Loucy (cell line): ENCODE measurements around the gene CCDC167.

ENCODE experiments used
- H2AFZ ChIP-seq: fragments of 200-600 bp; sonication (generic); 2 replicates; pipeline ENCODE4 v1.6.0; 2016; ENCODE audit warnings: antibody characterized with exemption, mild to moderate bottlenecking, low read length, moderate library complexity
- H3F3A ChIP-seq: fragments of 200-600 bp; 2 replicates; pipeline ENCODE4 v1.6.0; 2016; ENCODE audit warnings: antibody characterized with exemption, low read depth, mild to moderate bottlenecking
- H3K27me3 ChIP-seq: fragments of 200-600 bp; sonication (generic); 2 replicates; pipeline ENCODE4 v1.6.1; 2014; ENCODE audit warnings: low read length, mild to moderate bottlenecking; ENCODE audit not compliant: insufficient read depth, poor library complexity, severe bottlenecking
- H3K36me3 ChIP-seq: fragments of 200-600 bp; sonication (generic); 2 replicates; pipeline ENCODE4 v1.6.1; 2016; ENCODE audit warnings: low read length; ENCODE audit not compliant: insufficient read depth
- H3K4me1 ChIP-seq: fragments of 200-600 bp; sonication (generic); 2 replicates; pipeline ENCODE4 v1.5.1; 2014; ENCODE audit warnings: low read length, mild to moderate bottlenecking; ENCODE audit not compliant: insufficient read depth, poor library complexity, severe bottlenecking
- H3K4me2 ChIP-seq: fragments of 200-600 bp; sonication (generic); 2 replicates; pipeline ENCODE4 v1.6.0; 2014; ENCODE audit warnings: antibody characterized with exemption, low read length, low read depth, mild to moderate bottlenecking; ENCODE audit not compliant: poor library complexity, severe bottlenecking
- H3K4me3 ChIP-seq: fragments of 200-600 bp; sonication (generic); 2 replicates; pipeline ENCODE4 v1.5.1; 2014; ENCODE audit warnings: low read length, mild to moderate bottlenecking, mixed read lengths; ENCODE audit not compliant: poor library complexity, severe bottlenecking
- H3K79me2 ChIP-seq: fragments of 200-600 bp; sonication (generic); 2 replicates; pipeline ENCODE4 v1.6.1; 2014; ENCODE audit warnings: low read length; ENCODE audit not compliant: insufficient read depth
- H3K9ac ChIP-seq: fragments of 200-600 bp; sonication (generic); 2 replicates; pipeline ENCODE4 v1.6.0; 2014; ENCODE audit warnings: mild to moderate bottlenecking, low read depth, low read length, moderate library complexity; ENCODE audit not compliant: poor library complexity, severe bottlenecking
- H3K9me2 ChIP-seq: fragments of 200-600 bp; sonication (generic); replicated peaks from 2 replicates; pipeline ENCODE4 v1.6.1; 2016; ENCODE audit warnings: low read depth, low read length, mixed read lengths
- H3K9me3 ChIP-seq: fragments of 200-600 bp; sonication (generic); 2 replicates; pipeline ENCODE4 v1.6.1; 2014; ENCODE audit warnings: mild to moderate bottlenecking, antibody characterized with exemption, low read length, low read depth; ENCODE audit not compliant: insufficient read depth
- H4K20me1 ChIP-seq: fragments of 200-600 bp; sonication (generic); 2 replicates; pipeline ENCODE4 v1.6.0; 2014; ENCODE audit warnings: antibody characterized with exemption, low read length, mild to moderate bottlenecking; ENCODE audit not compliant: insufficient read depth, poor library complexity, severe bottlenecking
- CTCF ChIP-seq: fragments of 200-600 bp; sonication (generic); conservative IDR thresholded peaks from 2 replicates; pipeline ENCODE4 v1.5.1; 2014; ENCODE audit warnings: mild to moderate bottlenecking, antibody characterized with exemption, low read length
- EZH2phosphoT487 ChIP-seq: fragments of 200-600 bp; IDR thresholded peaks from 2 replicates; pipeline ENCODE4 v1.6.1; 2018; ENCODE audit warnings: antibody characterized with exemption, mild to moderate bottlenecking, moderate library complexity, borderline replicate concordance

The CCDC167 gene

GRCh38 chr6:37459981-37460800 is 39.5 kb downstream of the CCDC167 start:
- no peak overlapping the region for H2AFZ ChIP-seq
- H3K4me1 ChIP-seq: no peaks in the 10 kb centered on the region
- peaks cover 75% of the 10 kb centered on the region; the same call in 1 of the 2 replicates for H3K36me3 ChIP-seq
- TF ChIP-seq EZH2phosphoT487: no peak
- H3K9me3 ChIP-seq: no peaks in the 10 kb centered on the region
- H3K79me2 ChIP-seq: no peaks in the 10 kb centered on the region
- no peaks in the 10 kb centered on the region for H4K20me1 ChIP-seq
- no peaks in the 10 kb centered on the region for H3K27me3 ChIP-seq
- H3K4me3 ChIP-seq: no peak overlapping the region
- H3F3A ChIP-seq: no peaks in the 10 kb centered on the region
- H3K9me2 ChIP-seq: no peaks in the 10 kb centered on the region
- no peak overlapping the region for H3K4me2 ChIP-seq
- H3K9ac ChIP-seq: no peak overlapping the region

- H3K36me3 ChIP-seq: peaks cover 88% of the 10 kb centered on the region; the same call in 1 of the 2 replicates
- no peak overlapping the region for H3K4me2 ChIP-seq
Measured at GRCh38 chr6:37456816-37457560, 42.7 kb downstream of the CCDC167 start.

GRCh38 chr6:37456126-37456525 is 43.6 kb downstream of the CCDC167 start:
- H3K4me2 ChIP-seq: no peak overlapping the region
- no peaks in the 10 kb centered on the region for H4K20me1 ChIP-seq
- TF ChIP-seq EZH2phosphoT487 (no peak), CTCF (no peak)
- no peak overlapping the region for H3K4me3 ChIP-seq
- H3K36me3 ChIP-seq: peaks cover 88% of the 10 kb centered on the region
- no peaks in the 10 kb centered on the region for H3K4me1 ChIP-seq
- no peak overlapping the region for H2AFZ ChIP-seq
- no peaks in the 10 kb centered on the region for H3K9me2 ChIP-seq
- no peak overlapping the region for H3K9ac ChIP-seq
- no peaks in the 10 kb centered on the region for H3K27me3 ChIP-seq
- H3F3A ChIP-seq: no peaks in the 10 kb centered on the region
- H3K9me3 ChIP-seq: no peaks in the 10 kb centered on the region
- H3K79me2 ChIP-seq: no peaks in the 10 kb centered on the region

More at GRCh38 chr6:37456816-37457560, 42.7 kb downstream of the CCDC167 start:
- Histone ChIP-seq H2AFZ (no peak overlapping the region), H3K9me3 (no peaks in the 10 kb centered on the region), H3K9ac (no peak overlapping the region), H3K4me1 (no peaks in the 10 kb centered on the region), H3K4me3 (no peak overlapping the region), H3F3A (no peaks in the 10 kb centered on the region), H3K79me2 (no peaks in the 10 kb centered on the region), H3K27me3 (no peaks in the 10 kb centered on the region), H3K9me2 (no peaks in the 10 kb centered on the region), H4K20me1 (no peaks in the 10 kb centered on the region)
- TF ChIP-seq CTCF: no peak
- no peak for TF ChIP-seq EZH2phosphoT487
